ENCODE results near the gene DNAI7.

The DNAI7 gene

DNA sequence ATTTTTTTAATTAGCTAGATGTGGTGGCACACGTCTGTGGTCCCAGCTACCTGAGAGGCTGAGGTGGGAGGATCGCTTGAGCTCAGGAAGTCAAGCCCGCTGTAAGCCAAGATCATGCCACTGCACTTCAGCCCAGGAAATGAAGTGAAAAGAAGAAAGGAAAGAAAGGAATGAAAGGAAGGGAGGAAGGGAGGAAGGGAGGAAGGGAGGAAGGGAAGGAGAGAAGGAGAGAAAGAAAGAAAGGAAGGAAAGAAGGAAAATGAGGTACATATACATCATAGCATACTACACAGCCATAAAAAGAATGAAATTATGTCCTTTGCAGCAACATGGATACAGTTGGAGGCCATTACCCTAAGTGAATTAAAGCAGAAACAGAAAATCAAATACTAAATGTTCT is 12.2 kb downstream of the DNAI7 start:
- no peak for DNase-seq (ENCODE audit: low read depth in 2 of 2)

DNA sequence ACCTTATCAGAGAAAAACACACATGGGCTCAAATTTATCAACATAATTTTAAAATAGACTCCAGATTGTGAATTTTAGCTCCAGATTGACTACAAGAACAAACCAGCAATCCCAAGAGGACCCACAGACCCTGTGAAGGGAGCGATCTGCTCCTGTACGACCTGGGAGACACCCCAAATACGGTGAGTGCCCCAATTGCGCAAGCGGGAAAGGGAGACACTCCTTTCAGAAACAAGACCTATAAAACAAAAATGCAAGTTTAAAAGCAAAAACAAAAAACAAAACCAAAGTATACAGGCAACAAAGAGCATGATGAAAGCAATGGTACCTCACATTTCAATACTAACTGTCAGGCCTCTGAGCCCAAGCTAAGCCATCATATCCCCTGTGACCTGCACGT is 32.1 kb downstream of the DNAI7 start:
- DNase-seq (ENCODE audit: low read depth in 2 of 2), result no peak

DNA sequence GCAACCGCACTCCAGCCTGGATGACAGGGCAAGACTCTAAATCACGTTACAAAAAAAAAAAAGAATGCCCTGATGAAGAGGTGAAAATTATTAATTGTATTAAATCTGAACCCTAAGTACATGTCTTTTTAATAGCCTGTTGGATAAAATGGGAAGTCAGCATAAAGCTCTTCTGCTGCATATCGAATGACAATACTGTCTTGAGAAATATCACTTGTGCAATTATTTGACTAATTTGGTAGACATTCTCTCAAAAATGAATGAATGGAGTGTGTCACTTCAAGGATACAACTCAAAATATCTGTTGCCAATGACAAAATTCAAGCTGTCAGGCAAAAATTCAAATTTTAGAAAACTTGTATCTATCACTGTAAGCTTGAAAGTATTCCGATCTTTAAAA is 38.9 kb downstream of the DNAI7 start:
- no peak for DNase-seq (ENCODE audit: low read depth in 2 of 2)

GRCh38 chr12:25155022-25155576 is 39.9 kb downstream of the DNAI7 start:
- DNase-seq (ENCODE audit: low read depth in 2 of 2), result no peak

- no peak for DNase-seq (ENCODE audit: low read depth in 2 of 2)
Observed at GRCh38 chr12:25152055-25152454, 42.9 kb downstream of the DNAI7 start.

GRCh38 chr12:25151476-25151875 is 43.5 kb downstream of the DNAI7 start:
- DNase-seq (ENCODE audit: low read depth in 2 of 2), result no peak

GRCh38 chr12:25146686-25147085 is 48.3 kb downstream of the DNAI7 start:
- no peak for DNase-seq (ENCODE audit: low read depth in 2 of 2)

- no peak for DNase-seq (ENCODE audit: low read depth in 2 of 2)
Observed at GRCh38 chr12:25135531-25136154, 59.3 kb downstream of the DNAI7 start.

- no peak for DNase-seq (ENCODE audit: low read depth in 2 of 2)
Observed at GRCh38 chr12:25131270-25131669, 63.7 kb downstream of the DNAI7 start.

DNA sequence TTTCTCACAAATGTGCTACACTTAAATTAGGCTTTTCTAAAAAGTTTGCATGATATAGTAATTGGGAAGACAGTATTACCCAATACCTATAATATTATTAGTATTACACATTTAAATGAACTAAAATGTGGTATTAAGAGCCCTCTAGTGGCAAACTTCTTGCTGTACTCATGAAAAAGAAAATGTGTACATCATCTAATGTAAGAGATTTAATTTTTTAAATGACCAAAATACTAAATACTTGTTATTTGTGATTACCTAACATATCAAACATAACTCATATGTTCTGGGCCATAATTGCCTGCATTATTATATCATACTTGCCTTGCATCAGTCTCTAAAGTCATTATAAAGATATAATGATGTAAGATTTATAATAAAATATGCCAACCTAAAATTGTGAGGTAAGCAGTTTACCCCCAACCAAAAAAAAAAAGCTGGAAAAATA is 64.2 kb downstream of the DNAI7 start:
- DNase-seq (ENCODE audit: low read depth in 2 of 2), result no peak

DNA sequence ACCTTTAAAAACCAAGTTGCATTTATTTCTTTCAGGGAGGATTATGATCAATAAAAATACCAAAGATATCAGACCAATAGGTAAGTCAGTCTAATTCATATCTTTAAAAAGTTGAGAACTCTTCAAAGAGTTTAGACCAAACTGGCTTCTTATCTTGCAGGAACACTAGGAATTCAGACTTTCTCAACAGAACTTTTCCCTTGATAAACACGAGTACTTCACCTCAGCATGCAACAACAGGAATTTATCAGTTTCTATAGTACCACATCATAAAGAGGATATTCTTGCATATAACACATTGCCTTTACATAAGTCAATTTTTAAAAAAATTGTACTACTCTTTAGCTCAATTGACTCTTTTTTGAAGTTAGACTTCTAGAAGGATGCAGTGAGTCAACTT is 68.2 kb downstream of the DNAI7 start:
- no peak for DNase-seq (ENCODE audit: low read depth in 2 of 2)

GRCh38 chr12:25126101-25126500 is 68.9 kb downstream of the DNAI7 start:
- no peak for DNase-seq (ENCODE audit: low read depth in 2 of 2)

DNA sequence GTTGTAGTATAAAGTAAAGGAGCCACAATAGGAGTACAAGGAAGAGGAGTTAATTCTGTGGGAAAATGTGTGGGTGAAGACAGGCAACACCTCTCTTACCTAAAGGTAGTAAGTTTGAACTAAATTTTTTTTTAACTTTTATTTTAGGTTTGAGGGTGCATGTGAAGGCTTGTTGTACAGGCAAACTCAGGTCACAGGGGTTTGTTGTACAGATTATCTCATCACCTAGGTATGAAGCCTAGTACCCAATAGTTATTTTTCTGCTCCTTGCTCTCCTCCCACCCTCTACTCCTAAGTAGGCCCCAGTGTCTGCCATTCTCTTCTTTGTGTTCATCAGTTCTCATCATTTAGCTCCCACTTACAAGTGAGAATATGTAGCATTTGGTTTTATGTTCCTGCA is 70.5 kb downstream of the DNAI7 start:
- no peak for DNase-seq (ENCODE audit: low read depth in 2 of 2)

- no peak for DNase-seq (ENCODE audit: low read depth in 2 of 2)
Observed at GRCh38 chr12:25123126-25123525, 71.8 kb downstream of the DNAI7 start.

DNA sequence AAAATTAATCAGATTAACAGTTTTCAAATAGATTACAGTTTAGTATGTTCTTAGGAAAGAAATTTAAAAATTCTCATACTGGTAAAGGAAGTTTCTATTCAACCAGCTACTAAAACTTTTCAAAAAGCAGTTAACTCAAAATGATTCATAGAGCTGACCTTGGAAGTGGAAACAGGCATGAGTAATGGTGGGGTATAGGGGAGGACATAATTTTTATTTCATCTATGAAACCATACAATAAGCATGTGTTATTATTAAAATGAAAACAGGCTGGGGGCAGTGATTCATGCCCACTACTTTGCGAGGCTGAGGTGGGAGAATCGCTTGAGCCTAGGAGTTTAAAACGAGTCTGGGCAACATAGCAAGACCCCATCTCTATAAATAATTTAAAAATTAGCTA is 73.0 kb downstream of the DNAI7 start:
- no peak for DNase-seq (ENCODE audit: low read depth in 2 of 2)

DNA sequence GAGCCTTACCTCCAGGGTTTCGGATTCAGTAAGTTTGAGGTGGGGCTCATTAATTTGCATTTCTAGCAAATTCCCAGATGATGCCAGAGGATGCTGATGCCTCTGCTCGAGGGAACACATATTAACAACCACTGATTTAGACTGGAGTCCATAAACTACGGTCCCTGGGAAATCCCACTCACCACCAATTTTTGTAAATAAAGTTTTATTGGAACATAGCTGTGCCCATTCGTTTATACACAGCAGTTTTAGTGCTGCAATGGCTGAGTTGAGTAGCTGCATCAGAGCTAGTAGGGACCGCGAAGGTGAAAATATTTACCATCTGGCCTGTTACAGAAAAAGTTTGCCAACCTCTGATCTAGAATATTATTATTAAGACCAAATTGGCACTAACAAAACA is 73.8 kb downstream of the DNAI7 start:
- no peak for DNase-seq (ENCODE audit: low read depth in 2 of 2)

DNA sequence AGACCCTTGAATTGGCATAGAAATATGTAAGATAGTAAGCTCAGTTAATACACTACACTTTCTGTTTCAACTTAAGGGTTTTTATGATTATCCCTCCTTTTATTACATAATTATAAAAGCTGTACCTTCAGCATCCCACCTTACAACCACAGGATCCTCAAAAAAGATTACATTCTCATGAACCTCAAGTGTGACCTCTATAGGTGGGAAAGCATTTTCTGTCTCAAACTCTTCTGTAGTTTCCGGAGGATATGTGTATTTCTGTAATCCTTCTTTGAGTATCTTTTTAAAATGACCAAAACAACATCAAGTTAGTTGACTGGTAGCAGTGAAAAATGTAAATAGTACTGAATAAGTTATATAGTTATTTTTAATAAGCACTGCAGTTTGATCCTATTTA is 75.9 kb downstream of the DNAI7 start:
- no peak for DNase-seq (ENCODE audit: low read depth in 2 of 2)

GRCh38 chr12:25115677-25116076 is 79.3 kb downstream of the DNAI7 start:
- no peak for DNase-seq (ENCODE audit: low read depth in 2 of 2)

GRCh38 chr12:25113651-25114050 is 81.3 kb downstream of the DNAI7 start:
- no peak for DNase-seq (ENCODE audit: low read depth in 2 of 2)

DNA sequence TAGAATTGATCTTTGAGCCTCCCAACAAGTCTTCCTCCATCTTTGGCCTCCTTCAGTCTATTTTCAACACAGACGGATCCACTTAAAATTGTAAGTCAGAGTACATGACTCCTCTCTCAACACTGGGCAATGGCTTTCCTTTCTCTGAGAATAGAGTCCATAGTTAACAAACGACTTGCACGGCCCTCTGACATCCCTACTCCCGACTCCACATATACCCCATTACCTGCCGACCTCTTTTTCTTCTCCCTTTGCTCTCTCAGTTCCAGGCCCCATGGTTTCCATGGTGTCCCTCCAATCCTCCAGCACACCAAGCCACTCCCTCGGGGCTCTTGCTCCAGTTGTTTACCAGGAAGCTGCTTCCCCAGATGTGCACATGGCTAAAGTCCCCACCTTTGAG is 84.7 kb downstream of the DNAI7 start:
- no peak for DNase-seq (ENCODE audit: low read depth in 2 of 2)

DNA sequence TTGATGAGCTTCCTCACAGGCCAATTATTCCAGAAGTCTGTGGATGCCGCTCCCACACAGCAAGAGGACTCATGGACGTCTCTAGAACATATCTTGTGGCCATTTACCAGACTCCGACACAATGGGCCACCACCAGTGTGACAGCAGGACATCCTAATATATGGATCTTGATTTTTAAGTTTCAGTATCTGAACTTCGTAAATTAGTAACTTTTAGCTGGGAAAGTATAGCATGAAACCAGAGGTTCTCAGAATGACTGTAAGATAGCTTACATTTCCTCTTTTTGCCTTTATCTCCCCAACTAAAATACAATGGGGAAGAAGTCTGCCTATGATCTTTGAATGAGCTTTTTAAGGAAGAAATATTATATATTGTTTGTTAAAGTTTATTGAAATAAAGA is 87.0 kb downstream of the DNAI7 start:
- DNase-seq (ENCODE audit: low read depth in 2 of 2), result no peak

DNA sequence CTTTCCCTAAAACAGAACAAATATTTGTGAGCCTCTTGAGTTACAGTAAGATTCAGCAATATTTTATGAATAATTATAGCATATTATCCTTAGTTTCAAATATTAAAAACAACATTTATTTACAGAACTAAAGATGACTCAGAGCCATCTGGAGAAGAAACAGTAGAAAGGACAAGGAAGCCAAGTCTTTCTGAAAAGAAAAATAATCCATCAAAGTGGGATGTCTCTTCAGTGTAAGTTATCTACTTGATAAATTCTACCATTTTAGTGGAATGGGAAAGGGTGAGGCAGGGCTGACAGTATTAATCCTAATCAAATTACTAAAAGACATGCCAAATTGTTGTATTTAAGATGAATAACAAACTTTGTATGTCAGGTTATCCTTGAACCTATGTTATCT is 88.1 kb downstream of the DNAI7 start:
- DNase-seq (ENCODE audit: low read depth in 2 of 2), result no peak

DNA sequence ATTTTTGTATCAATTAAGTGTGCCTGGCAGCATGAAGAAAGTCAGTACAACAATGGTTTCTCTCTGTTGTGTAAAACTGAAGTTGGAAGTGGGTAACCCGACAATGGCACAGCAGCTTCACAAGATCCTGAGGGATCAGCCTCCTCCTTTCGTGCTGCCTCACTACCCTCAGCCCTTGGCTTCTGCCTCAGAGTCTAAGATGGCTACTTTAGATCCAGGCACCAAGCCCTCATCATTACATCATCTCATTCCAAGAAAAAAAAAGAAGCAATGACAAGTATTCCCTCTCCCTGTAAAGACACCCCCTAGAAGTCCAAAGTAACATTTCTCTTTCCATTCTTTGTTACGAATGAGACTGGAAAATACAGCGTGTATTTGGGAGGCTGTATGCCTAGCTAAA is 92.6 kb downstream of the DNAI7 start:
- no peak for DNase-seq (ENCODE audit: low read depth in 2 of 2)

GRCh38 chr12:25101092-25101445 is 93.9 kb downstream of the DNAI7 start:
- DNase-seq (ENCODE audit: low read depth in 2 of 2), result no peak
